ENCODE data around the gene S1PR4. TPM values are rescaled to one million over a fixed set of nuclear protein-coding genes. Genes with fewer than 3 reads are reported as not detected.

The S1PR4 gene
- total and polyA plus RNA-seq, 9 of the 15 experiments (the other 6 are each of a cell fraction or from before 2014, with no cell fraction given), result 0.27 TPM; not detected in 8

DNA sequence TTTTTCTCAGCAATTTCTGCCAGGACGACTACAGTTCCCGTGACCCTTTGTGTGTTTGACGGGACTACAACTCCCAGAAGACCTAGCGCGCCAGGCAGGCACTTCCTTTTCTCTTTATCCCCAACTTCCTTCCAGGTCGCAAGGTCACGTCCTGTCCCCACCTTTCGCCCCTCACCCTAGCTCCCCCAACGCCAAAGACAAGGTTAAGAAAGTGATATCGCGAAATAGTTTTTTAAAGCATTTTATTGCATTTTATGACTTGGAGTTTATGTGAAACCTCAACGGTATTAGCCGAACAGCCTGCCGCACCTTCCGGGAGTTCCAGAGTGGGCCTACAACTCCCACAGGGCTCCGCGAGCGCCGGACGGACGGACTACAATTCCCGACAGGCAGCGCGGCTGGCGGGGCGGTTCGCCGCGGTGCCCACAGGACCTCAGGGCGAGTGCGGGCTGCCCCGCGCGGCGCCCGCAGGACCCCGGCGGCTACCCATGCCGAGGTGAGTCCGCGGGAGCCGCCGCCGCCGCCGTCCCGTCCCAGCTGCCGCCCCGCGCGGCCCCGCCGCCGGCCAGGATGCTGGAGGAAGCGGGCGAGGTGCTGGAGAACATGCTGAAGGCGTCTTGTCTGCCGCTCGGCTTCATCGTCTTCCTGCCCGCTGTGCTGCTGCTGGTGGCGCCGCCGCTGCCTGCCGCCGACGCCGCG is 7.0 kb downstream of the S1PR4 start, which contains the start of gene NCLN (continued):
- TF ChIP-seq PHB (CRISPR knock-in tag; IDR thresholded peaks at IDR 0.05), result no peak
- TF ChIP-seq, protein P1, sequence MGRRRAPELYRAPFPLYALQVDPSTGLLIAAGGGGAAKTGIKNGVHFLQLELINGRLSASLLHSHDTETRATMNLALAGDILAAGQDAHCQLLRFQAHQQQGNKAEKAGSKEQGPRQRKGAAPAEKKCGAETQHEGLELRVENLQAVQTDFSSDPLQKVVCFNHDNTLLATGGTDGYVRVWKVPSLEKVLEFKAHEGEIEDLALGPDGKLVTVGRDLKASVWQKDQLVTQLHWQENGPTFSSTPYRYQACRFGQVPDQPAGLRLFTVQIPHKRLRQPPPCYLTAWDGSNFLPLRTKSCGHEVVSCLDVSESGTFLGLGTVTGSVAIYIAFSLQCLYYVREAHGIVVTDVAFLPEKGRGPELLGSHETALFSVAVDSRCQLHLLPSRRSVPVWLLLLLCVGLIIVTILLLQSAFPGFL (CRISPR knock-in tag; IDR thresholded peaks at IDR 0.05), result no peak
- TF ChIP-seq, protein P2, sequence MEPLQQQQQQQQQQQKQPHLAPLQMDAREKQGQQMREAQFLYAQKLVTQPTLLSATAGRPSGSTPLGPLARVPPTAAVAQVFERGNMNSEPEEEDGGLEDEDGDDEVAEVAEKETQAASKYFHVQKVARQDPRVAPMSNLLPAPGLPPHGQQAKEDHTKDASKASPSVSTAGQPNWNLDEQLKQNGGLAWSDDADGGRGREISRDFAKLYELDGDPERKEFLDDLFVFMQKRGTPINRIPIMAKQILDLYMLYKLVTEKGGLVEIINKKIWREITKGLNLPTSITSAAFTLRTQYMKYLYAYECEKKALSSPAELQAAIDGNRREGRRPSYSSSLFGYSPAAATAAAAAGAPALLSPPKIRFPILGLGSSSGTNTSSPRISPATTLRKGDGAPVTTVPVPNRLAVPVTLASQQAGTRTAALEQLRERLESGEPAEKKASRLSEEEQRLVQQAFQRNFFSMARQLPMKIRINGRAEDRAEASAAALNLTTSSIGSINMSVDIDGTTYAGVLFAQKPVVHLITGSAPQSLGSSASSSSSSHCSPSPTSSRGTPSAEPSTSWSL (CRISPR knock-in tag; IDR thresholded peaks at IDR 0.05; ENCODE audit: borderline replicate concordance), result no peak
- no peak for TF ChIP-seq ZNF23 (CRISPR knock-in tag; IDR thresholded peaks at IDR 0.05)
- TF ChIP-seq ESRRB (CRISPR knock-in tag; IDR thresholded peaks at IDR 0.05; ENCODE audit: borderline replicate concordance), result no peak
- TF ChIP-seq ZNF766 (CRISPR knock-in tag; conservative IDR thresholded peaks at IDR 0.05), result peak; percentile 90; the same call in 1 of the 2 replicates
- TF ChIP-seq MAFF (IDR thresholded peaks at IDR 0.05; ENCODE audit: low read length), result no peak; the same call in 1 of the 2 replicates
- TF ChIP-seq ASH1L (IDR thresholded peaks at IDR 0.05; ENCODE audit: borderline replicate concordance, low read depth, partially characterized antibody), result peak; percentile 79
- TF ChIP-seq, protein P3, sequence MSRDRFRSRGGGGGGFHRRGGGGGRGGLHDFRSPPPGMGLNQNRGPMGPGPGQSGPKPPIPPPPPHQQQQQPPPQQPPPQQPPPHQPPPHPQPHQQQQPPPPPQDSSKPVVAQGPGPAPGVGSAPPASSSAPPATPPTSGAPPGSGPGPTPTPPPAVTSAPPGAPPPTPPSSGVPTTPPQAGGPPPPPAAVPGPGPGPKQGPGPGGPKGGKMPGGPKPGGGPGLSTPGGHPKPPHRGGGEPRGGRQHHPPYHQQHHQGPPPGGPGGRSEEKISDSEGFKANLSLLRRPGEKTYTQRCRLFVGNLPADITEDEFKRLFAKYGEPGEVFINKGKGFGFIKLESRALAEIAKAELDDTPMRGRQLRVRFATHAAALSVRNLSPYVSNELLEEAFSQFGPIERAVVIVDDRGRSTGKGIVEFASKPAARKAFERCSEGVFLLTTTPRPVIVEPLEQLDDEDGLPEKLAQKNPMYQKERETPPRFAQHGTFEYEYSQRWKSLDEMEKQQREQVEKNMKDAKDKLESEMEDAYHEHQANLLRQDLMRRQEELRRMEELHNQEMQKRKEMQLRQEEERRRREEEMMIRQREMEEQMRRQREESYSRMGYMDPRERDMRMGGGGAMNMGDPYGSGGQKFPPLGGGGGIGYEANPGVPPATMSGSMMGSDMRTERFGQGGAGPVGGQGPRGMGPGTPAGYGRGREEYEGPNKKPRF (IDR thresholded peaks at IDR 0.05; ENCODE audit: low read depth, low read length), result no peak
- no peak for TF ChIP-seq CCAR2 (IDR thresholded peaks at IDR 0.05; ENCODE audit: low read depth, low read length)
- peak; percentile 60; the same call in 1 of the 2 replicates for TF ChIP-seq ATF7 (IDR thresholded peaks at IDR 0.05)
- TF ChIP-seq CBX8 (IDR thresholded peaks at IDR 0.05; ENCODE audit: borderline replicate concordance, extremely low read depth, low read depth, low read length, poor library complexity, severe bottlenecking), result no peak
- TF ChIP-seq, protein P4, sequence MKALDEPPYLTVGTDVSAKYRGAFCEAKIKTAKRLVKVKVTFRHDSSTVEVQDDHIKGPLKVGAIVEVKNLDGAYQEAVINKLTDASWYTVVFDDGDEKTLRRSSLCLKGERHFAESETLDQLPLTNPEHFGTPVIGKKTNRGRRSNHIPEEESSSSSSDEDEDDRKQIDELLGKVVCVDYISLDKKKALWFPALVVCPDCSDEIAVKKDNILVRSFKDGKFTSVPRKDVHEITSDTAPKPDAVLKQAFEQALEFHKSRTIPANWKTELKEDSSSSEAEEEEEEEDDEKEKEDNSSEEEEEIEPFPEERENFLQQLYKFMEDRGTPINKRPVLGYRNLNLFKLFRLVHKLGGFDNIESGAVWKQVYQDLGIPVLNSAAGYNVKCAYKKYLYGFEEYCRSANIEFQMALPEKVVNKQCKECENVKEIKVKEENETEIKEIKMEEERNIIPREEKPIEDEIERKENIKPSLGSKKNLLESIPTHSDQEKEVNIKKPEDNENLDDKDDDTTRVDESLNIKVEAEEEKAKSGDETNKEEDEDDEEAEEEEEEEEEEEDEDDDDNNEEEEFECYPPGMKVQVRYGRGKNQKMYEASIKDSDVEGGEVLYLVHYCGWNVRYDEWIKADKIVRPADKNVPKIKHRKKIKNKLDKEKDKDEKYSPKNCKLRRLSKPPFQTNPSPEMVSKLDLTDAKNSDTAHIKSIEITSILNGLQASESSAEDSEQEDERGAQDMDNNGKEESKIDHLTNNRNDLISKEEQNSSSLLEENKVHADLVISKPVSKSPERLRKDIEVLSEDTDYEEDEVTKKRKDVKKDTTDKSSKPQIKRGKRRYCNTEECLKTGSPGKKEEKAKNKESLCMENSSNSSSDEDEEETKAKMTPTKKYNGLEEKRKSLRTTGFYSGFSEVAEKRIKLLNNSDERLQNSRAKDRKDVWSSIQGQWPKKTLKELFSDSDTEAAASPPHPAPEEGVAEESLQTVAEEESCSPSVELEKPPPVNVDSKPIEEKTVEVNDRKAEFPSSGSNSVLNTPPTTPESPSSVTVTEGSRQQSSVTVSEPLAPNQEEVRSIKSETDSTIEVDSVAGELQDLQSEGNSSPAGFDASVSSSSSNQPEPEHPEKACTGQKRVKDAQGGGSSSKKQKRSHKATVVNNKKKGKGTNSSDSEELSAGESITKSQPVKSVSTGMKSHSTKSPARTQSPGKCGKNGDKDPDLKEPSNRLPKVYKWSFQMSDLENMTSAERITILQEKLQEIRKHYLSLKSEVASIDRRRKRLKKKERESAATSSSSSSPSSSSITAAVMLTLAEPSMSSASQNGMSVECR (CRISPR knock-in tag; IDR thresholded peaks at IDR 0.05), result peak; percentile 1
- TF ChIP-seq, protein P5, sequence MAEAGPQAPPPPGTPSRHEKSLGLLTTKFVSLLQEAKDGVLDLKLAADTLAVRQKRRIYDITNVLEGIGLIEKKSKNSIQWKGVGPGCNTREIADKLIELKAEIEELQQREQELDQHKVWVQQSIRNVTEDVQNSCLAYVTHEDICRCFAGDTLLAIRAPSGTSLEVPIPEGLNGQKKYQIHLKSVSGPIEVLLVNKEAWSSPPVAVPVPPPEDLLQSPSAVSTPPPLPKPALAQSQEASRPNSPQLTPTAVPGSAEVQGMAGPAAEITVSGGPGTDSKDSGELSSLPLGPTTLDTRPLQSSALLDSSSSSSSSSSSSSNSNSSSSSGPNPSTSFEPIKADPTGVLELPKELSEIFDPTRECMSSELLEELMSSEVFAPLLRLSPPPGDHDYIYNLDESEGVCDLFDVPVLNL (CRISPR knock-in tag; IDR thresholded peaks at IDR 0.05; ENCODE audit: low read depth), result no peak
- TF ChIP-seq MTA2 (IDR thresholded peaks at IDR 0.05; ENCODE audit: low read depth), result peak; percentile 31
- TF ChIP-seq TAF9B (IDR thresholded peaks at IDR 0.05; ENCODE audit: partially characterized antibody), result no peak

All from K562 (cell line).